GM12878 (cell line): ENCODE data around the gene MST1R. TPM values are rescaled to one million over a fixed set of nuclear protein-coding genes. Genes with fewer than 3 reads are reported as not detected.

Experiments used
- BCL11A ChIP-seq: IDR thresholded peaks from 2 replicates; pipeline ENCODE4 v1.6.1; 2011; ENCODE audit warnings: low read depth, low read length
- BMI1 ChIP-seq: fragments of 450-650 bp; IDR thresholded peaks from 2 replicates; pipeline ENCODE4 v1.6.1; 2016; ENCODE audit warnings: mild to moderate bottlenecking, moderate library complexity, borderline replicate concordance
- CHD2 ChIP-seq: IDR thresholded peaks from 2 replicates; pipeline ENCODE4 v1.6.1; 2011; ENCODE audit warnings: low read depth, low read length, improper control_type of control experiment, borderline replicate concordance
- CTCF ChIP-seq, 3 experiments: IDR thresholded peaks in 2 of 3; conservative IDR thresholded peaks in 1 of 3; 2 replicates each; pipeline ENCODE4 v1.5.1; 2011; ENCODE audit warnings: low read depth in 3 of 3, low read length in 3 of 3, mild to moderate bottlenecking in 3 of 3, control low read depth in 2 of 3, moderate library complexity in 2 of 3, inconsistent platforms in 1 of 3, mixed read lengths in 1 of 3; ENCODE audit not compliant: control insufficient read depth in 2 of 3, insufficient read depth in 1 of 3; ENCODE audit errors: extremely low read depth in 1 of 3
- E2F4 ChIP-seq: IDR thresholded peaks from 2 replicates; pipeline ENCODE4 v1.6.1; 2012; ENCODE audit warnings: low read depth, low read length, improper control_type of control experiment
- EED ChIP-seq: sonication (generic); IDR thresholded peaks from 2 replicates; pipeline ENCODE4 v1.6.1; 2016; ENCODE audit warnings: antibody characterized with exemption, low read depth
- EGR1 ChIP-seq, 2 experiments: IDR thresholded peaks; 1 replicate in 1 of 2; 2 replicates in 1 of 2; pipeline ENCODE4 v1.6.1; 2011 to 2012; ENCODE audit warnings: low read depth in 2 of 2, low read length in 2 of 2, borderline replicate concordance in 1 of 2, mild to moderate bottlenecking in 1 of 2, moderate library complexity in 1 of 2
- MXI1 ChIP-seq: fragments of 150-350 bp; IDR thresholded peaks from 2 replicates; pipeline ENCODE4 v1.6.1; 2011; ENCODE audit warnings: low read depth, mild to moderate bottlenecking, inconsistent platforms, low read length, improper control_type of control experiment
- MYC ChIP-seq: IDR thresholded peaks from 2 replicates; pipeline ENCODE4 v1.6.1; 2011; ENCODE audit warnings: mild to moderate bottlenecking, low read length, moderate library complexity, inconsistent platforms; ENCODE audit not compliant: insufficient read depth, insufficient replicate concordance, insufficient read length, severe bottlenecking
- PRDM15 ChIP-seq: fragments of 450-650 bp; formaldehyde crosslinking; IDR thresholded peaks from 2 replicates; pipeline ENCODE4 v1.4.0; 2020; ENCODE audit warnings: mild to moderate bottlenecking, moderate library complexity
- SIN3A ChIP-seq: IDR thresholded peaks from 2 replicates; pipeline ENCODE4 v1.6.1; 2012; ENCODE audit warnings: low read depth, low read length, improper control_type of control experiment
- SMAD1 ChIP-seq: fragments of 450-650 bp; IDR thresholded peaks from 2 replicates; pipeline ENCODE4 v1.6.1; 2018; ENCODE audit warnings: mild to moderate bottlenecking, low read depth; ENCODE audit not compliant: partially characterized antibody
- TCF12 ChIP-seq: IDR thresholded peaks from 2 replicates; pipeline ENCODE4 v1.6.1; 2011; ENCODE audit warnings: low read depth, mild to moderate bottlenecking, low read length
- USF1 ChIP-seq: IDR thresholded peaks from 2 replicates; pipeline ENCODE4 v1.6.1; 2011; ENCODE audit warnings: borderline replicate concordance, low read depth, mild to moderate bottlenecking, moderate library complexity, mixed read lengths, low read length; ENCODE audit not compliant: insufficient read depth; ENCODE audit errors: extremely low read length
- ZNF622 ChIP-seq: fragments of 450-650 bp; IDR thresholded peaks from 2 replicates; pipeline ENCODE4 v1.6.1; 2017; ENCODE audit warnings: mild to moderate bottlenecking, inconsistent platforms
- ZZZ3 ChIP-seq: IDR thresholded peaks from 2 replicates; pipeline ENCODE4 v1.6.1; 2011; ENCODE audit warnings: low read depth; ENCODE audit not compliant: control insufficient read depth, insufficient read length
- polyA plus RNA-seq, 11 experiments: library from polyadenylated mRNA; depleted of rRNA in 4 of 11; unstranded in 6 of 11; stranded (reverse) in 5 of 11; fragments of >200 nt; fragmentation: Nextera tagmentation in 4 of 11; fragmentation: Illumina TruSeq in 1 of 11; extraction: Ambion mirVana in 4 of 11; extraction: Trizol in 1 of 11; gene quantifications; 1 replicate in 1 of 11; 2 replicates in 10 of 11; pipeline versions ENCODE4 v1.2.1 to v1.2.3, GENCODE V29; 2011 to 2016; ENCODE audit warnings: inconsistent platforms in 2 of 11, missing spikeins in 2 of 11, low read depth in 1 of 11
- total RNA-seq, 4 experiments: library from RNA; depleted of rRNA in 3 of 4; stranded (reverse); fragments of >200 nt in 3 of 4; fragmentation: Illumina TruSeq in 1 of 4; extraction: Trizol in 1 of 4; gene quantifications; 2 replicates each; pipeline versions ENCODE4 v1.2.1 to v1.2.3, GENCODE V29; 2013 to 2021
- TF ChIP-seq, protein P1 (sequence below): fragments of 450-650 bp; IDR thresholded peaks from 2 replicates; pipeline ENCODE4 v1.6.1; 2016; ENCODE audit warnings: mild to moderate bottlenecking
- TF ChIP-seq, protein P2 (sequence below): IDR thresholded peaks from 2 replicates; pipeline ENCODE4 v1.6.1; 2012; ENCODE audit warnings: low read depth, low read length, improper control_type of control experiment

Gene MST1R
- total and polyA plus RNA-seq, 10 of the 15 experiments (the other 5 are each of a cell fraction or from before 2014, with no cell fraction given), result 0.40 to 5.6 (median 1.2) TPM

DNA sequence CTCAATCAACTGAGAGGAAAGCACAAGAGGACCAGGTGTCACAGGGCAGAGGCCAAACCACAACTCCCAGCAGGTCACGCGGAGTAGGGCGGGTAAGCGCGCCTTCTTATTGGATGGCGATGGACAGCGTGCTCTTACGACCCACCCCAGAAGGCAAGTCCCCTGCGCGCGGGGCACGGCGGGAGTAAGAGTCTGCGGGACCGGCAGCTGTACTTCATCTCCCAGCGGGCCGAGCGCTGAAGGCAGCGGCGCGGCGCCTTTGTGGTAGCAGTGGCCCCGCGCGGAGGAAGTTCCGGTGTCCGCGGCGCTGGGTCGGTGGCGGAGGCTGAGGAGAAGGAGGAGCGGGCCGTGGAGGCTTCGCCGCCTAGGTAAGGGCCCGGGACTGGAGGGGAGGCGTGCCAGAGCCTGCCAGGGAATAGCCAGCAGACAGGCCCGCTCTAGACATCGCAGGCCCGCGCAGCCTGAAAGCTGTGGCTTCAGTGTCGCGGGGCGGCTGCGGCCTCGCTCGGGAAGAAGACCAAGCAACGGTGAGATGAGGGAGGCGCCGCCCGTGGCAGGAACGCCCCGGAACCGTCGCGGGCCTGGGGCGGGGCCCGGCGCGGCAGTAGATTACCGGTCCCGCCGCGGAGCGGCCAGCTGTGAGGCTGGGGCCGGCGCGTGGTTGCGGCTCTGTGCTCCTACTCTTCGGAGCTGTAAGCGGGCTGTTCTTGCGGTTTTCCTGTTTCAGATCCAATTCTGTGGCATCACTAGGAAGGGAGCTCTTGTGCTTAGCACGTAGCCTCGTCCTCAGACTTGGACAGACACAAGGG is 36.4 kb upstream of the MST1R start, which contains the start of gene RBM6 (continued):
- TF ChIP-seq EGR1 (IDR thresholded peaks at IDR 0.05; ENCODE audit: borderline replicate concordance in 1 of 2, low read depth in 2 of 2, low read length in 2 of 2) (0 out of 3 replicates have a peak, but pooled peaks of 1 of the 2 experiments have one; percentile 3), BCL11A (no peak), SIN3A (peak; percentile 89), USF1 (peak; percentile 89), ZZZ3 (no peak), MXI1 (peak; percentile 92), CTCF (IDR thresholded peaks at IDR 0.05 in 2 of 3, conservative IDR thresholded peaks at IDR 0.05 in 1 of 3; ENCODE audit: control insufficient read depth in 2 of 3, extremely low read depth in 1 of 3, insufficient read depth in 1 of 3, low read depth in 3 of 3, low read length in 3 of 3) (no peak), CHD2 (peak; percentile 82; the same call in 1 of the 2 replicates), TCF12 (peak; percentile 75), EED (no peak), E2F4 (peak; percentile 22; the same call in 1 of the 2 replicates), ZNF622 (no peak), PRDM15 (no peak), MYC (peak; percentile 21), SMAD1 (no peak), BMI1 (no peak)
- TF ChIP-seq, protein P1, sequence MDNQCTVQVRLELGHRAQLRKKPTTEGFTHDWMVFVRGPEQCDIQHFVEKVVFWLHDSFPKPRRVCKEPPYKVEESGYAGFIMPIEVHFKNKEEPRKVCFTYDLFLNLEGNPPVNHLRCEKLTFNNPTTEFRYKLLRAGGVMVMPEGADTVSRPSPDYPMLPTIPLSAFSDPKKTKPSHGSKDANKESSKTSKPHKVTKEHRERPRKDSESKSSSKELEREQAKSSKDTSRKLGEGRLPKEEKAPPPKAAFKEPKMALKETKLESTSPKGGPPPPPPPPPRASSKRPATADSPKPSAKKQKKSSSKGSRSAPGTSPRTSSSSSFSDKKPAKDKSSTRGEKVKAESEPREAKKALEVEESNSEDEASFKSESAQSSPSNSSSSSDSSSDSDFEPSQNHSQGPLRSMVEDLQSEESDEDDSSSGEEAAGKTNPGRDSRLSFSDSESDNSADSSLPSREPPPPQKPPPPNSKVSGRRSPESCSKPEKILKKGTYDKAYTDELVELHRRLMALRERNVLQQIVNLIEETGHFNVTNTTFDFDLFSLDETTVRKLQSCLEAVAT, result peak; percentile 47; the same call in 1 of the 2 replicates
- TF ChIP-seq, protein P2, sequence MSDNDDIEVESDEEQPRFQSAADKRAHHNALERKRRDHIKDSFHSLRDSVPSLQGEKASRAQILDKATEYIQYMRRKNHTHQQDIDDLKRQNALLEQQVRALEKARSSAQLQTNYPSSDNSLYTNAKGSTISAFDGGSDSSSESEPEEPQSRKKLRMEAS, result peak; percentile 64; the same call in 1 of the 2 replicates
